CD14-positive monocyte (primary cell): Measurements from ENCODE around the gene LENG9. TPM values are rescaled to one million over a fixed set of nuclear protein-coding genes. Genes with fewer than 3 reads are reported as not detected.

Experiments
- DNase-seq, 3 donors: peaks; one replicate each; pipeline ENCODE4 v3.0.0-alpha.2; 2011 to 2022
- H2AFZ ChIP-seq: 2 replicates; pipeline ENCODE4 v1.6.0; 2012; ENCODE audit warnings: mild to moderate bottlenecking, low read depth, low read length, inconsistent platforms; ENCODE audit not compliant: insufficient read depth, poor library complexity, severe bottlenecking
- H3K27ac ChIP-seq, 2 donors: 1 replicate in 1 of 2; 2 replicates in 1 of 2; pipeline ENCODE4 v1.5.1; 2012 to 2013; ENCODE audit warnings: low read length in 2 of 2, control low read depth in 1 of 2, inconsistent platforms in 1 of 2, low read depth in 1 of 2, mild to moderate bottlenecking in 1 of 2
- H3K27me3 ChIP-seq, 2 donors: one replicate each; pipeline versions ENCODE4 v1.6.0 to v1.6.1; 2011 to 2013; ENCODE audit warnings: low read length in 2 of 2; ENCODE audit not compliant: control insufficient read depth in 2 of 2, insufficient read depth in 2 of 2
- H3K36me3 ChIP-seq, 2 donors: replicated peaks in 1 of 2; 1 replicate in 1 of 2; 2 replicates in 1 of 2; pipeline versions ENCODE4 v1.5.1 to v1.6.1; 2012 to 2013; ENCODE audit warnings: low read length in 2 of 2, control low read depth in 1 of 2, inconsistent platforms in 1 of 2, mild to moderate bottlenecking in 1 of 2; ENCODE audit not compliant: insufficient read depth in 2 of 2, control insufficient read depth in 1 of 2
- H3K4me1 ChIP-seq, 2 donors: 1 replicate in 1 of 2; 2 replicates in 1 of 2; pipeline versions ENCODE4 v1.5.1 to v1.6.1; 2012 to 2013; ENCODE audit warnings: low read length in 2 of 2, control low read depth in 1 of 2, inconsistent platforms in 1 of 2, mild to moderate bottlenecking in 1 of 2, moderate library complexity in 1 of 2; ENCODE audit not compliant: insufficient read depth in 2 of 2, control insufficient read depth in 1 of 2
- H3K4me2 ChIP-seq: replicated peaks from 2 replicates; pipeline ENCODE3; 2012; ENCODE audit warnings: low read length, moderate library complexity, mild to moderate bottlenecking; ENCODE audit not compliant: poor library complexity, severe bottlenecking; ENCODE audit errors: extremely low read depth
- H3K4me3 ChIP-seq, 3 experiments: fragments of 200-600 bp in 1 of 3; sonication (generic) in 1 of 3; replicated peaks in 1 of 3; 1 replicate in 2 of 3; 2 replicates in 1 of 3; pipeline ENCODE4 v1.5.1; 2011 to 2013; ENCODE audit warnings: low read length in 3 of 3, mild to moderate bottlenecking in 3 of 3, control low read depth in 2 of 3, low read depth in 2 of 3, inconsistent platforms in 1 of 3, moderate library complexity in 1 of 3
- H3K79me2 ChIP-seq: 2 replicates; pipeline ENCODE4 v1.6.0; 2012; ENCODE audit warnings: mild to moderate bottlenecking, control low read depth, inconsistent platforms, low read length, moderate library complexity; ENCODE audit not compliant: insufficient read depth
- H3K9ac ChIP-seq: 2 replicates; pipeline ENCODE4 v1.6.0; 2017; ENCODE audit warnings: low read length, mild to moderate bottlenecking; ENCODE audit not compliant: insufficient read depth, poor library complexity, severe bottlenecking
- H3K9me3 ChIP-seq, 2 donors: replicated peaks in 1 of 2; 1 replicate in 1 of 2; 2 replicates in 1 of 2; pipeline versions ENCODE4 v1.5.1 to v1.6.1; 2012 to 2013; ENCODE audit warnings: low read length in 2 of 2, control low read depth in 1 of 2; ENCODE audit not compliant: control insufficient read depth in 1 of 2, insufficient read depth in 1 of 2
- H4K20me1 ChIP-seq: 2 replicates; pipeline ENCODE4 v1.6.0; 2012; ENCODE audit warnings: mild to moderate bottlenecking, low read length, control low read depth, moderate library complexity; ENCODE audit not compliant: insufficient read depth
- H3K27ac Mint-ChIP-seq, 7 donors: one replicate each; pipeline ENCODE4 v1.8.0; 2020; ENCODE audit warnings: mild to moderate bottlenecking in 7 of 7, mixed read lengths in 7 of 7, moderate library complexity in 6 of 7, inconsistent platforms in 2 of 7
- H3K27me3 Mint-ChIP-seq, 3 donors: one replicate each; pipeline ENCODE4 v1.8.0; 2021 to 2022; ENCODE audit warnings: low read depth in 3 of 3, mild to moderate bottlenecking in 3 of 3, mixed read lengths in 3 of 3, moderate library complexity in 3 of 3, inconsistent platforms in 1 of 3
- H3K36me3 Mint-ChIP-seq, 2 donors: one replicate each; pipeline ENCODE4 v1.8.0; 2020; ENCODE audit warnings: mixed read lengths in 2 of 2, inconsistent platforms in 1 of 2, mild to moderate bottlenecking in 1 of 2
- H3K4me1 Mint-ChIP-seq: one replicate; pipeline ENCODE4 v1.8.0; 2020; ENCODE audit warnings: mild to moderate bottlenecking, mixed read lengths
- H3K4me3 Mint-ChIP-seq, 2 donors: one replicate each; pipeline ENCODE4 v1.8.0; 2020; ENCODE audit warnings: mild to moderate bottlenecking in 2 of 2, mixed read lengths in 2 of 2, moderate library complexity in 1 of 2
- H3K9me3 Mint-ChIP-seq, 7 donors: one replicate each; pipeline ENCODE4 v1.8.0; 2020 to 2022; ENCODE audit warnings: mixed read lengths in 7 of 7, mild to moderate bottlenecking in 6 of 7, moderate library complexity in 6 of 7, inconsistent platforms in 2 of 7
- WGBS: methylation state at CpG from one replicate; pipeline ENCODE4 v1.1.5; 2013; ENCODE audit warnings: missing lambda C conversion rate; ENCODE audit not compliant: insufficient coverage; 5-methylcytosine and 5-hydroxymethylcytosine counted together
- intact Hi-C, 2 donors: fragments of 100-400 bp; cut with micrococcal nuclease; formaldehyde crosslinking; loops; one replicate each; pipeline versions ENCODE4 v1.15.0 to v1.15.1; 2023
- polyA plus RNA-seq, 3 donors: library from polyadenylated mRNA; depleted of rRNA in 1 of 3; unstranded in 2 of 3; stranded (reverse) in 1 of 3; fragments of 300-500 nt in 2 of 3; fragments of >200 nt in 1 of 3; fragmentation: Illumina TruSeq in 2 of 3; gene quantifications; 1 replicate in 2 of 3; 2 replicates in 1 of 3; pipeline ENCODE4 v1.2.3, GENCODE V29; 2012 to 2021
- TF ChIP-seq, protein P1 (sequence below): fragments of 200-600 bp; IDR thresholded peaks from one replicate; pipeline ENCODE4 v1.8.0; 2022; ENCODE audit warnings: antibody characterized with exemption, mild to moderate bottlenecking

Gene LENG9
- polyA plus RNA-seq, 3 donors: 0.15 to 2.0 TPM; not detected in 1

DNA sequence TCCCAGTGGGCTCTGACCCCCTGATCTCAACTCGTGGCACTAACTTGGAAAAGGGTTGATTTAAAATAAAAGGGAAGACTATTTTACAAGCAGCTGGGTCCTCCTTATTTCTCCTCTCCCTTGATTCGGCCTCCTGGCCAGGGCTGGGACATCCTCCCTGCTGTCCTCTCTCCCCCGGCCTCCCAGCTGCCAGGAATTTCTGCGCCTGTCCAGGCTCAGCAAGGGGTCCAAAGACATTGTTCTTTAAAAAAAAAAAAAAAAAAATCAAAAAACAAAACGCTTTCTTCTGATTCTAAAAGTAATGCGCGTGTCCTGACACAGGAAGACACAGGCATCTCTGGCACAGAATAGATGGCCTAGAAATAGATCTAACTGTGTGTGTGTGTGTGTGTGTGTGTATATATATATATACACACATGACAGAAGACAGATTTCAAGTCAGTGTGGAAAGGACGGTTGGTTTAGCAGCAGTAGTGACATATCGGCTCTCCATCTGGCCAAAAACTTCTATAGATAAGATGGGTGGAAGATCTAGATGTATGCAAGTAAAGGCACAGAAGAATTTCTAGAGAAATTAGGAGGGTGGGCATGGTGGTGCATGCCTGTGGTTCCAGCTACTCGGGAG is 26.8 kb downstream of the LENG9 start:
- H3K4me3 ChIP-seq: no peak overlapping the region
- peaks cover 14 to 31% (median 14%) of the 10 kb centered on the region in 3 donors for H3K27me3 Mint-ChIP-seq
- no peaks in the 10 kb centered on the region for H3K79me2 ChIP-seq
- H3K9me3 Mint-ChIP-seq: peaks cover 0 to 2% (median 0%) of the 10 kb centered on the region in 7 donors
- peaks cover 51% of the 10 kb centered on the region for H4K20me1 ChIP-seq
- H3K36me3 ChIP-seq: peaks cover 5 to 16% of the 10 kb centered on the region in 2 donors
- no peak overlapping the region for H3K4me2 ChIP-seq
- H3K36me3 Mint-ChIP-seq: peaks cover 18 to 41% of the 10 kb centered on the region in 2 donors
- H3K4me3 Mint-ChIP-seq: no peak overlapping the region
- peaks cover 4% of the 10 kb centered on the region for H3K4me1 Mint-ChIP-seq
- intact Hi-C loops: no loop called here
- 97% methylated on average over 5 of the region's 10 CpGs for WGBS
- no peak overlapping the region for H3K9ac ChIP-seq
- TF ChIP-seq, protein P1, sequence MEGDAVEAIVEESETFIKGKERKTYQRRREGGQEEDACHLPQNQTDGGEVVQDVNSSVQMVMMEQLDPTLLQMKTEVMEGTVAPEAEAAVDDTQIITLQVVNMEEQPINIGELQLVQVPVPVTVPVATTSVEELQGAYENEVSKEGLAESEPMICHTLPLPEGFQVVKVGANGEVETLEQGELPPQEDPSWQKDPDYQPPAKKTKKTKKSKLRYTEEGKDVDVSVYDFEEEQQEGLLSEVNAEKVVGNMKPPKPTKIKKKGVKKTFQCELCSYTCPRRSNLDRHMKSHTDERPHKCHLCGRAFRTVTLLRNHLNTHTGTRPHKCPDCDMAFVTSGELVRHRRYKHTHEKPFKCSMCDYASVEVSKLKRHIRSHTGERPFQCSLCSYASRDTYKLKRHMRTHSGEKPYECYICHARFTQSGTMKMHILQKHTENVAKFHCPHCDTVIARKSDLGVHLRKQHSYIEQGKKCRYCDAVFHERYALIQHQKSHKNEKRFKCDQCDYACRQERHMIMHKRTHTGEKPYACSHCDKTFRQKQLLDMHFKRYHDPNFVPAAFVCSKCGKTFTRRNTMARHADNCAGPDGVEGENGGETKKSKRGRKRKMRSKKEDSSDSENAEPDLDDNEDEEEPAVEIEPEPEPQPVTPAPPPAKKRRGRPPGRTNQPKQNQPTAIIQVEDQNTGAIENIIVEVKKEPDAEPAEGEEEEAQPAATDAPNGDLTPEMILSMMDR: no peak
- DNase-seq: no peak
- no peak overlapping the region for H2AFZ ChIP-seq
- no peaks in the 10 kb centered on the region for H3K9me3 ChIP-seq
- no peak overlapping the region for H3K27ac ChIP-seq
- H3K27me3 ChIP-seq: peaks cover 0 to 16% of the 10 kb centered on the region in 2 donors
- peaks cover 0 to 6% of the 10 kb centered on the region in 2 donors for H3K4me1 ChIP-seq
- H3K27ac Mint-ChIP-seq: no peak overlapping the region

DNA sequence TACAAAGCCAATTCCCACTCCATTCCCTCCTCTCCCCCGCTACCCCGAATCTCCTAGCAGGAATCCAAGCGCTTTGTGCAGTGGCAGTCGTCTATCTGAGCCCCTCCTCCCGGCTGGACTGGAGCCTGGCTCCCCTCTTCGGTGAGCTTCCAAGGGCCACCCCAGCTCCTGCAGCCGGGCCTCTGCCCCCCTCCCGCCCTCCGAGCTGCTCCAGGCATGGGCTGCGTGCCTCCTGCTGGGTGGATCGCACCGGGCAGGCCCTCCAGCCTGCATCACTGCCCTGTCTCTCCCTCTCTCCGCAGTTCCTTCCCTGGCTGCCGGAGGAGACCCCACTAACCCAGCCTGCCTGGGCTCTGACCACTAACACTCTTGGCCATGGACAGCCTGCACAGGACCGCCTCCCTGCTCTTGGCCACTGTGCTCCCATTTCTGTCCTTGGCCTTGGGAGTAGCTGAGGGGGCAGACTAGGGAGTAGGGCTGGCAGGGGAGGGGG is 27.5 kb downstream of the LENG9 start:
- Mint-ChIP-seq H3K4me3 (no peak overlapping the region), H3K4me1 (peaks cover 4% of the 10 kb centered on the region), H3K36me3 (peaks cover 18 to 39% of the 10 kb centered on the region in 2 donors), H3K9me3 (peaks cover 0 to 4% (median 0%) of the 10 kb centered on the region in 7 donors), H3K27me3 (peaks cover 20 to 38% (median 21%) of the 10 kb centered on the region in 3 donors), H3K27ac (no peak overlapping the region)
- no peak overlapping the region for H3K9ac ChIP-seq
- no peak overlapping the region for H3K4me3 ChIP-seq
- peaks cover 5 to 15% of the 10 kb centered on the region in 2 donors for H3K36me3 ChIP-seq
- peaks cover 0 to 6% of the 10 kb centered on the region in 2 donors for H3K4me1 ChIP-seq
- H3K27me3 ChIP-seq: peaks cover 0 to 22% of the 10 kb centered on the region in 2 donors
- H3K27ac ChIP-seq: no peak overlapping the region
- TF ChIP-seq, protein P1: no peak
- peaks cover 49% of the 10 kb centered on the region for H4K20me1 ChIP-seq
- no peaks in the 10 kb centered on the region for H3K79me2 ChIP-seq
- H2AFZ ChIP-seq: no peak overlapping the region
- H3K9me3 ChIP-seq: no peaks in the 10 kb centered on the region
- no peak for DNase-seq
- no peak overlapping the region for H3K4me2 ChIP-seq
- 91% methylated on average over 11 of the region's 15 CpGs for WGBS
- intact Hi-C loops: no loop called here
